Activated CD4-positive, alpha-beta memory T cell treated with anti-CD3 and anti-CD28 coated beads, Interleukin-2, amount 10 ng/mL, durations not matched to agents 7 days and 5 days (primary cell): ENCODE measurements around the gene SLC38A10. TPM values are rescaled to one million over a fixed set of nuclear protein-coding genes. Genes with fewer than 3 reads are reported as not detected.

Experiments
- CTCF ChIA-PET: fragments of 350-600 bp; sonication (Branson Sonifier 250); formaldehyde crosslinking; loops from one replicate; lab custom pipeline; 2021; ENCODE audit warnings: antibody characterized with exemption, inconsistent platforms; lab: Charles Lee
- POLR2A ChIA-PET: fragments of 350-600 bp; sonication (Branson Sonifier 250); formaldehyde crosslinking; loops from one replicate; lab custom pipeline; 2021; ENCODE audit warnings: antibody characterized with exemption; lab: Charles Lee
- DNase-seq: peaks from one replicate; pipeline ENCODE4 v3.0.0-alpha.2; 2020
- H3K27ac Mint-ChIP-seq: one replicate; pipeline ENCODE4 v1.8.0; 2021; ENCODE audit warnings: mild to moderate bottlenecking, mixed read lengths
- H3K27me3 Mint-ChIP-seq: one replicate; pipeline ENCODE4 v1.8.0; 2021; ENCODE audit warnings: mixed read lengths
- H3K36me3 Mint-ChIP-seq: one replicate; pipeline ENCODE4 v1.8.0; 2021; ENCODE audit warnings: low read depth, mixed read lengths
- H3K4me1 Mint-ChIP-seq: one replicate; pipeline ENCODE4 v1.8.0; 2021; ENCODE audit warnings: mixed read lengths
- H3K4me3 Mint-ChIP-seq: one replicate; pipeline ENCODE4 v1.8.0; 2021; ENCODE audit warnings: mild to moderate bottlenecking, mixed read lengths
- H3K9me3 Mint-ChIP-seq: one replicate; pipeline ENCODE4 v1.8.0; 2021; ENCODE audit warnings: mixed read lengths
- total RNA-seq, 2 experiments: library from RNA; stranded (reverse); gene quantifications; one replicate each; pipeline ENCODE4 v1.2.3, GENCODE V29; 2021

SLC38A10 gene
- total RNA-seq, 2 experiments from 2014 or later: 112 to 114 TPM

DNA sequence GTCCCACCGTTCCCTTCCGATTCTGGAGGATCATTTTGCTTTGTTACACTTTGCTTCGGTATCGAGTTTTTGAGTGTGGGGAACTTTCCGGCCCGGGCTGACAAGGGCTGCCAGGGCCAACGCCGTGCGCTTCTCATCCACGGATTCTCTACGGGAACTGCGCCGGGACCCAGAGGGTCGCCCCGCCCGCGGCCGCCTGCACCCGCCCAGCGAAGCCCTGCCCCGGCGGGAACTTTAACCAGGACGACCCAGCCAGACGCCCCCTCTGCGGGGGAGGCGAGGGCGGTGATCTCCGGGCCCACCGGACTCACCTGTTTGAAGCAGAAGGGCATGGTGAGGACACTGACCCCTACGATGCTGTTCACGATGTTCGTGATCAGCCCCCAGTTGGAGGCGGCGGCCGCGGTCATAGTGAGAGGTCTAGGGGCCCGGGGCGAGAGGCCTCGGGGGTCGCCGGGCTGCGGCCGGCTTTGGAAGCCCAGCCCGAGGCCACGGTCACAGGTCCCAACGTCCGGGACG is 536 bp downstream of the SLC38A10 start:
- POLR2A ChIA-PET: interaction anchor here (1.1 to 2.8 kb wide), 8 partner anchors 9 to 217 kb away, joined by 6 to 41 read pairs (median 9); partner anchors contain the start of genes ACTG1, NDUFAF8 and TEPSIN

DNA sequence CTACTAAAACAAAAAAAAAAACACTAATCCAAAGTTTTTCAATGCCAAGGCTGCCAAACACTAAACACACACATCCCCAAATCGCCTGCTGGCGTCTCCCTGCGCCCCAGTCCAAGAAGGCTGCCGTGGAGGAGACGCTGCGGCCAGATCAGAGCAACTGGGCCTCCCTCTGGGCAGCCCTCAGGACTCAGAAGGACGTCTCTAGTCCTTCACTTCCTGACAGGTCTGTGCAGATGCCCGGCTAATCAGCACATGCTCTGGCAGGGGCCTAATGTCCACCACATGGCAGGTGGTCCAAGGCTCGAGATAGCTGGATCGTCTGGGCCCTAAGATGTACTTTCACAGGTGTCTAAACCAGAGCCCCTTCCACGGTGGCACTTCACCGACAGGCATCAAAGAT is 2.7 kb downstream of the SLC38A10 start:
- Mint-ChIP-seq H3K4me1 (peaks cover 65% of the 10 kb centered on the region), H3K36me3 (peaks cover 41% of the 10 kb centered on the region), H3K27ac (peak overlapping the region; percentile 6), H3K4me3 (peak overlapping the region; percentile 35), H3K27me3 (no peaks in the 10 kb centered on the region), H3K9me3 (no peaks in the 10 kb centered on the region)
- ChIA-PET CTCF (interaction anchor here (0.6 to 1.4 kb wide), 5 partner anchors 11 to 391 kb away, joined by 3 to 7 read pairs (median 3); partner anchors contain the start of genes ARL16 and HGS), POLR2A (interaction anchor here (0.8 kb wide), 1 partner anchor 100 kb away, joined by 3 read pairs; no protein-coding TSS in a partner anchor)
- no peak for DNase-seq

More for the DNA sequence above, 536 bp downstream of the SLC38A10 start:
- H3K36me3 Mint-ChIP-seq: peaks cover 28% of the 10 kb centered on the region
- peak overlapping the region; percentile 88 for H3K4me3 Mint-ChIP-seq
- H3K9me3 Mint-ChIP-seq: no peaks in the 10 kb centered on the region
- H3K27ac Mint-ChIP-seq: peak overlapping the region; percentile 80
- peaks cover 51% of the 10 kb centered on the region for H3K4me1 Mint-ChIP-seq
- CTCF ChIA-PET: interaction anchor here (1.2 to 1.9 kb wide), 3 partner anchors 9 to 190 kb away, joined by 3 to 14 read pairs (median 8); no protein-coding TSS in a partner anchor
- no peaks in the 10 kb centered on the region for H3K27me3 Mint-ChIP-seq
- peak; percentile 28 for DNase-seq

DNA sequence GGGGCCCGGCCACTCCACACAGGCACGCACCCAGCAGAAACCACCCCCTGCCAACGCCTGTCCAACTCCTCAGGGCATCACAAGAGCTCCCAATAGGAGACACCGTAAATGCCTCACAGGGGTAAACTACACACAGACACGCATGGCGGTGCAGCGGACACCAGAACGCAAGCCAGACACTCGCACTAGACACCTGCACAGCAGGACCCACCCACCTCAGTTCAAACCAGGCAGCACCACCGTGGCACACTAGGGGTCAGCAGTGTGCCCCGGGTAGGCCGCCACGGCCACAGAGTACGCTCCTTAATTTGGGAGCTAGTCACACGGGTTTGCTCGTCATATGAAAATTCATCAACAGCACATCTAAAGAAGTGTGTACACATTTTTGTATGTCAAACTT is 3.4 kb downstream of the SLC38A10 start:
- Mint-ChIP-seq H3K9me3 (no peaks in the 10 kb centered on the region), H3K36me3 (peaks cover 48% of the 10 kb centered on the region), H3K4me1 (peaks cover 71% of the 10 kb centered on the region), H3K27me3 (no peaks in the 10 kb centered on the region), H3K4me3 (peak overlapping the region; percentile 32), H3K27ac (peak overlapping the region; percentile 53)
- ChIA-PET CTCF (interaction anchor here (0.6 to 1.4 kb wide), 5 partner anchors 10 to 392 kb away, joined by 3 to 7 read pairs (median 3); partner anchors contain the start of genes ARL16 and HGS), POLR2A (interaction anchor here (0.8 to 1.0 kb wide), 2 partner anchors 10 to 101 kb away, joined by 3 read pairs; no protein-coding TSS in a partner anchor)
- DNase-seq: peak; percentile 75

GRCh38 chr17:81290230-81290629 is 4.9 kb downstream of the SLC38A10 start:
- ChIA-PET POLR2A (no interaction called here), CTCF (no interaction called here)
- H3K27ac Mint-ChIP-seq: peak overlapping the region; percentile 40
- no peak for DNase-seq
- no peaks in the 10 kb centered on the region for H3K27me3 Mint-ChIP-seq
- no peak overlapping the region for H3K4me3 Mint-ChIP-seq
- no peaks in the 10 kb centered on the region for H3K9me3 Mint-ChIP-seq
- H3K36me3 Mint-ChIP-seq: peaks cover 55% of the 10 kb centered on the region
- peaks cover 75% of the 10 kb centered on the region for H3K4me1 Mint-ChIP-seq

GRCh38 chr17:81289627-81290026 is 5.5 kb downstream of the SLC38A10 start:
- Mint-ChIP-seq H3K4me3 (no peak overlapping the region), H3K4me1 (peaks cover 81% of the 10 kb centered on the region), H3K9me3 (no peaks in the 10 kb centered on the region), H3K36me3 (peaks cover 61% of the 10 kb centered on the region), H3K27me3 (no peaks in the 10 kb centered on the region), H3K27ac (no peak overlapping the region)
- CTCF ChIA-PET: no interaction called here
- POLR2A ChIA-PET: no interaction called here
- no peak for DNase-seq

DNA sequence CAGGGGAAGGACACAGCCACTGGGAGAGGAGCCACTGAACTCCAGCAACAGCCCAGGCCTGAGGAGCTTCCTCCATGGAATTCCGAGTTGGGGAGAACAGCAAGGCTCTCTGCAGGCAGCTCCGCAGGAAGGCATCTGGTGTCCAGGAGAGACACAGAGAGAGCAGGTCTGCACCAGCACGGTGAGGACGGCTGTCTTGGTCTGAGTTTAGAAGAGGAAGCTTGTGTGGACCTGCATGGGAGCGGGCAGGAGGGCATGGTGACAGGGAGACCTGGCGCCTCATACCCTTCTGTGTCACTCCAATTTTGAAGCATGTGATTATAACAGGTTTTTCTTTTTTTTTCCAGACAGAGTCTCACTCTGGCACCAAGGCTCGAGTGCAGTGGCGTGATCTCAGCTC is 6.4 kb downstream of the SLC38A10 start:
- POLR2A ChIA-PET: interaction anchor here (1.9 kb wide), 1 partner anchor 196 kb away, joined by 5 read pairs; no protein-coding TSS in a partner anchor
- no peak overlapping the region for H3K4me3 Mint-ChIP-seq
- H3K27ac Mint-ChIP-seq: peak overlapping the region; percentile 83
- CTCF ChIA-PET: no interaction called here
- no peaks in the 10 kb centered on the region for H3K9me3 Mint-ChIP-seq
- H3K27me3 Mint-ChIP-seq: no peaks in the 10 kb centered on the region
- DNase-seq: no peak
- H3K4me1 Mint-ChIP-seq: peaks cover 78% of the 10 kb centered on the region
- H3K36me3 Mint-ChIP-seq: peaks cover 61% of the 10 kb centered on the region

DNA sequence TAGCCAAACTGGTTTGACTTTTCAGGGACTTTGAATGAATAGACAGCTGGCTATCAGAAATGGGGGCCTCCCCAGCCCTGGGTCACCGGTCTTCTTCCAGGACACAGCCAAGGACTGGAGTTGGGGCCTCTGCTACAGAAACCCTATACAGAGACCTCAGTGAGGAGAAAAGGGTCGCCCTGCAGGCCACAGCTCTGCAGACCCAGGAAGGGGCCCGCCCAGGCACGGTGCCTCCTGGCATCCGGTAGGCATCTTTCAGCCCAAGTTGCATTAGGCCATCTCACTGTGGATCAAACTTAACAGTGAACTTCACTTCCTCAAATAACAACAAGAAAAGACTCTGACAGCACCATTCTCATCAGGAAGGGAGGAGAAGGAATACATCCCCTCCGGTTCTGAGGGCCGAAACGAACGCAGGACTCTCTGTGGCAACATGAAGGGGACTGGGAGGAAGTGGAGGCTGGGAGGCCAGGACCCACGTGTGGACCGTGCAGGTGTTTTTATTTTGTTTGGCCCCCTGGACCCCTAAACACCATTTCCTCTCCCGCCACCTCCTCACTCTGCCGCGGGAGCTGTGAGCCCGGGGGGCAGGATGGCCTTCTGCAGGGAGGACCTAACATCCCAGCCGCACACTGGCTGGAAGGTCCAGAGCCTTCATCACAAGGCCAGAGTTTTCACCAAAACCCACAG is 7.2 kb downstream of the SLC38A10 start:
- no peak overlapping the region for H3K4me3 Mint-ChIP-seq
- peak overlapping the region; percentile 83 for H3K27ac Mint-ChIP-seq
- H3K27me3 Mint-ChIP-seq: no peaks in the 10 kb centered on the region
- POLR2A ChIA-PET: interaction anchor here (1.4 to 1.9 kb wide), 2 partner anchors 48 to 197 kb away, joined by 4 to 5 read pairs; partner anchors contain the start of genes NDUFAF8 and TEPSIN
- DNase-seq: no peak
- H3K4me1 Mint-ChIP-seq: peaks cover 71% of the 10 kb centered on the region
- H3K9me3 Mint-ChIP-seq: no peaks in the 10 kb centered on the region
- peaks cover 61% of the 10 kb centered on the region for H3K36me3 Mint-ChIP-seq
- CTCF ChIA-PET: interaction anchor here (0.6 kb wide), 1 partner anchor 214 kb away, joined by 4 read pairs; no protein-coding TSS in a partner anchor

DNA sequence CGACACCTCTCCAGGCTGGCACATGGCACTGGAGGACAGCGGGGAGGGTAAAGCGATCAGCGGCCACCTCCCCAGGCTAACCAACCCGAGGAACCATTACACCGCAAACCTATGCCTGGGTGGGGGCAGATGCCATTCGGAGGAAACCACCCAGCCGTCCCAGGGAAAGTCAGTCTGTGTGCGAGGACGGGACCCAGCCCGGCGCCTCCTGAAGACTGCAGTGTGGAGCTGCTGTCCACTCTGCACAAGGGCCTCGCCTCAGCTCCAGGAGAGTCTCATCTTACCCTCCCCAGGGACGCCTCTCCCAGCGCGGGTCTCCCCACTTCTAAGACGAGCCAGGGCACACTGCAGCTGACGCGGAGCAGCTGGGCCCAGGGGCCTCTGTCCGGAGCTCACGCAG is 8.0 kb downstream of the SLC38A10 start:
- Mint-ChIP-seq H3K4me3 (no peak overlapping the region), H3K27me3 (no peaks in the 10 kb centered on the region), H3K27ac (peak overlapping the region; percentile 83), H3K9me3 (no peaks in the 10 kb centered on the region), H3K4me1 (peaks cover 66% of the 10 kb centered on the region), H3K36me3 (peaks cover 57% of the 10 kb centered on the region)
- no peak for DNase-seq
- ChIA-PET POLR2A (interaction anchor here (1.4 to 3.9 kb wide), 3 partner anchors 9 to 197 kb away, joined by 4 to 41 read pairs (median 5); partner anchors contain the start of genes NDUFAF8, SLC38A10 and TEPSIN), CTCF (interaction anchor here (0.6 kb wide), 1 partner anchor 215 kb away, joined by 4 read pairs; no protein-coding TSS in a partner anchor)

GRCh38 chr17:81286491-81287145 is 8.5 kb downstream of the SLC38A10 start:
- Mint-ChIP-seq H3K27me3 (no peaks in the 10 kb centered on the region), H3K27ac (peak overlapping the region; percentile 83), H3K4me1 (peaks cover 64% of the 10 kb centered on the region), H3K4me3 (peak overlapping the region; percentile 80), H3K9me3 (no peaks in the 10 kb centered on the region), H3K36me3 (peaks cover 55% of the 10 kb centered on the region)
- DNase-seq: no peak
- ChIA-PET POLR2A (interaction anchor here (1.4 to 3.9 kb wide), 3 partner anchors 9 to 198 kb away, joined by 4 to 41 read pairs (median 5); partner anchors contain the start of genes NDUFAF8, SLC38A10 and TEPSIN), CTCF (interaction anchor here (2.5 kb wide), 1 partner anchor 9 kb away, joined by 14 read pairs; the partner anchor contains the start of gene SLC38A10)

- ChIA-PET CTCF (interaction anchor here (2.5 kb wide), 1 partner anchor 10 kb away, joined by 14 read pairs; the partner anchor contains the start of gene SLC38A10), POLR2A (interaction anchor here (1.5 to 3.9 kb wide), 2 partner anchors 10 to 47 kb away, joined by 6 to 41 read pairs; partner anchors contain the start of genes NDUFAF8, SLC38A10 and TEPSIN)
- no peaks in the 10 kb centered on the region for H3K27me3 Mint-ChIP-seq
- peaks cover 57% of the 10 kb centered on the region for H3K4me1 Mint-ChIP-seq
- DNase-seq: no peak
- peak overlapping the region; percentile 80 for H3K4me3 Mint-ChIP-seq
- H3K9me3 Mint-ChIP-seq: no peaks in the 10 kb centered on the region
- H3K36me3 Mint-ChIP-seq: peaks cover 51% of the 10 kb centered on the region
- H3K27ac Mint-ChIP-seq: peak overlapping the region; percentile 83
Observed at GRCh38 chr17:81285894-81286293, 9.2 kb downstream of the SLC38A10 start.

DNA sequence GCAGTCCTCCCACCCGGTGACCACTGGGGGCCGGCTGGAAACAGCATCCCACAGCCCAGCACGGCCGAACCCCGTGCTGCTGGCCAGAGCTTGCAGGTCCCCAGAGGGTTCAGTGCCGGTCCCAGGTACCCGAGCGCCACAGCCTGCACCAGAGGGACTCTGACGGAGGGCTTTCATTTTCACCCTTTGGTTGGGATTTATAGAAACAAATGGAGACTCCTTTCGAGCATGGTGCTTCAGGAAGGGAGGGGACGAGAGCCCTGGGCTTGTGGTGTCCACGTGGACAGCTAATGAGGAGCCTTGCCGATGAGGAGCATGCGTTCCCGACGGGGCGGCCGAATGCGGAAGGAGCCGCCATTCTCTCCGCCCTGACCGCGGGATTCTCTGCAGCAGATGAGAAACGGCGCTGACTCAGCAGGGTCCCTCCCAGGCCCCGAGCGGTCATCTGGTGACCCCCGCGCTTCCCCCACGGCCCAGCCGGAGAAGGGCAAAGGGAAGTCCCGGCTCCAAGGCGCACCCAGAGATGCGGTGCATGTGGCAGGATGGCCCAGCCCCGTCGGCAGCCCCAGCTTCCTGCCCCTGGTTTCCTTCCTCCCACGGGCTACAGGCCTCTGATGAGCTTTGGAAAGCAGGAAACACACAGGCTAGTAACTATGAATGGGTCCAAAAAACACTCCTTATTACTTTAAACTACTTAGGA is 9.8 kb downstream of the SLC38A10 start:
- Mint-ChIP-seq H3K4me3 (peak overlapping the region; percentile 80), H3K27me3 (no peaks in the 10 kb centered on the region), H3K9me3 (no peaks in the 10 kb centered on the region), H3K27ac (peak overlapping the region; percentile 83), H3K36me3 (peaks cover 52% of the 10 kb centered on the region), H3K4me1 (peaks cover 55% of the 10 kb centered on the region)
- CTCF ChIA-PET: interaction anchor here (2.5 kb wide), 1 partner anchor 10 kb away, joined by 14 read pairs; the partner anchor contains the start of gene SLC38A10
- POLR2A ChIA-PET: interaction anchor here (0.7 to 3.9 kb wide), 4 partner anchors 8 to 46 kb away, joined by 3 to 41 read pairs (median 5); partner anchors contain the start of genes NDUFAF8, SLC38A10 and TEPSIN
- DNase-seq: peak; percentile 75
